Effector memory CD4-positive, alpha-beta T cell (primary cell): Measurements from ENCODE around the gene BCL7B.
A peak's percentile ranks its signal among the peaks of the same experiment; 100 is the strongest.
"Not testable (repeated sequence)": the region's sequence is repeated elsewhere in the genome, so short reads cannot be mapped to it uniquely, and the experiment has no call there.

Experiments used
- DNase-seq, 3 donors: peaks; one replicate each; pipeline ENCODE4 v3.0.0-alpha.2; 2020
- H3K27ac ChIP-seq: 2 replicates; pipeline ENCODE4 v1.7.0; 2013; ENCODE audit warnings: mild to moderate bottlenecking, low read length, moderate library complexity; ENCODE audit not compliant: insufficient read depth, poor library complexity, severe bottlenecking
- H3K27me3 ChIP-seq: replicated peaks from 2 replicates; pipeline ENCODE4 v1.7.0; 2013; ENCODE audit warnings: mild to moderate bottlenecking, low read length; ENCODE audit not compliant: insufficient read depth, control insufficient read depth, poor library complexity, severe bottlenecking
- H3K36me3 ChIP-seq: 2 replicates; pipeline ENCODE4 v1.7.0; 2013; ENCODE audit warnings: mild to moderate bottlenecking, low read length, moderate library complexity; ENCODE audit not compliant: control insufficient read depth, insufficient read depth
- H3K4me1 ChIP-seq: 2 replicates; pipeline ENCODE4 v1.7.0; 2013; ENCODE audit warnings: low read length, mild to moderate bottlenecking; ENCODE audit not compliant: control insufficient read depth, insufficient read depth, poor library complexity, severe bottlenecking
- H3K4me3 ChIP-seq: 2 replicates; pipeline ENCODE4 v1.7.0; 2013; ENCODE audit warnings: low read length, low read depth, mild to moderate bottlenecking; ENCODE audit not compliant: insufficient read depth, poor library complexity, severe bottlenecking
- H3K9me3 ChIP-seq: 2 replicates; pipeline ENCODE4 v1.7.0; 2013; ENCODE audit warnings: mild to moderate bottlenecking, low read length, moderate library complexity; ENCODE audit not compliant: control insufficient read depth

BCL7B gene

GRCh38 chr7:73537051-73537450 lies 20.4 kb downstream of the BCL7B start:
- no peaks in the 10 kb centered on the region for H3K27me3 ChIP-seq
- no peak for DNase-seq
- no peaks in the 10 kb centered on the region for H3K9me3 ChIP-seq
- H3K36me3 ChIP-seq = peaks cover 66% of the 10 kb centered on the region
- H3K4me1 ChIP-seq = no peaks in the 10 kb centered on the region
- H3K4me3 ChIP-seq = no peak overlapping the region
- H3K27ac ChIP-seq = no peak overlapping the region

GRCh38 chr7:73536479-73536878 lies 21.0 kb downstream of the BCL7B start:
- Histone ChIP-seq H3K27ac (no peak overlapping the region), H3K9me3 (no peaks in the 10 kb centered on the region), H3K4me3 (no peak overlapping the region), H3K27me3 (no peaks in the 10 kb centered on the region), H3K36me3 (peaks cover 61% of the 10 kb centered on the region), H3K4me1 (no peaks in the 10 kb centered on the region)
- DNase-seq = no peak

- not testable (repeated sequence) for H3K27ac ChIP-seq, DNase-seq, H3K4me1 ChIP-seq, H3K4me3 ChIP-seq, H3K27me3 ChIP-seq, H3K9me3 ChIP-seq
- H3K36me3 ChIP-seq = peaks cover 57% of the 10 kb centered on the region
These were observed 21.6 kb downstream of the BCL7B start for GRCh38 chr7:73535918-73536317.

- Histone ChIP-seq H3K4me3 (no peak overlapping the region), H3K36me3 (peaks cover 38% of the 10 kb centered on the region), H3K27me3 (no peaks in the 10 kb centered on the region), H3K9me3 (no peaks in the 10 kb centered on the region), H3K27ac (no peak overlapping the region), H3K4me1 (no peaks in the 10 kb centered on the region)
- DNase-seq = no peak
These were observed 23.7 kb downstream of the BCL7B start for GRCh38 chr7:73533742-73534141.

GRCh38 chr7:73532224-73532623 lies 25.3 kb downstream of the BCL7B start:
- no peak overlapping the region for H3K4me3 ChIP-seq
- H3K36me3 ChIP-seq = peaks cover 23% of the 10 kb centered on the region
- H3K4me1 ChIP-seq = peaks cover 1% of the 10 kb centered on the region
- no peak for DNase-seq
- no peaks in the 10 kb centered on the region for H3K27me3 ChIP-seq
- H3K9me3 ChIP-seq = no peaks in the 10 kb centered on the region
- H3K27ac ChIP-seq = no peak overlapping the region

- DNase-seq = no peak
- Histone ChIP-seq H3K4me3 (no peak overlapping the region), H3K36me3 (peaks cover 9% of the 10 kb centered on the region), H3K4me1 (peaks cover 13% of the 10 kb centered on the region), H3K27me3 (no peaks in the 10 kb centered on the region), H3K9me3 (no peaks in the 10 kb centered on the region), H3K27ac (no peak overlapping the region)
These were observed 26.7 kb downstream of the BCL7B start for GRCh38 chr7:73530800-73531199.

- Histone ChIP-seq H3K27ac (peak overlapping the region; percentile 37), H3K36me3 (no peaks in the 10 kb centered on the region), H3K4me3 (no peak overlapping the region), H3K27me3 (no peaks in the 10 kb centered on the region), H3K9me3 (no peaks in the 10 kb centered on the region), H3K4me1 (peaks cover 18% of the 10 kb centered on the region)
- no peak for DNase-seq
These were observed 30.3 kb downstream of the BCL7B start for GRCh38 chr7:73526896-73527821.

GRCh38 chr7:73526158-73526494 lies 31.4 kb downstream of the BCL7B start:
- H3K4me3 ChIP-seq, H3K36me3 ChIP-seq, H3K27me3 ChIP-seq, H3K9me3 ChIP-seq, DNase-seq, H3K27ac ChIP-seq: not testable (repeated sequence)
- peaks cover 18% of the 10 kb centered on the region for H3K4me1 ChIP-seq

GRCh38 chr7:73522105-73522872 lies 35.2 kb downstream of the BCL7B start, which contains the start of gene BAZ1B:
Gene BAZ1B (minus strand): TSS chr7:73522293. CDS start chr7:73521933, 360 bp downstream.
- H3K4me3 ChIP-seq = peak within 1 kb of the TSS; percentile 88
- peaks cover 3% of the 10 kb centered on the region for H3K36me3 ChIP-seq
- peak within 1 kb of the TSS; percentile 80 for H3K27ac ChIP-seq
- H3K9me3 ChIP-seq = no peaks in the 10 kb centered on the region
- H3K27me3 ChIP-seq = no peaks in the 10 kb centered on the region
- peak; percentile 91 to 96 (median 95) for DNase-seq
- peaks cover 46% of the 10 kb centered on the region for H3K4me1 ChIP-seq

GRCh38 chr7:73521636-73522104 lies 35.8 kb downstream of the BCL7B start:
- peak overlapping the region; percentile 80 for H3K27ac ChIP-seq
- no peaks in the 10 kb centered on the region for H3K9me3 ChIP-seq
- peaks cover 40% of the 10 kb centered on the region for H3K4me1 ChIP-seq
- no peaks in the 10 kb centered on the region for H3K27me3 ChIP-seq
- peaks cover 3% of the 10 kb centered on the region for H3K36me3 ChIP-seq
- H3K4me3 ChIP-seq = peak overlapping the region; percentile 88
- no peak for DNase-seq
